Measurements from ENCODE around the gene ODC1. TPM values are rescaled to one million over a fixed set of nuclear protein-coding genes. Genes with fewer than 3 reads are reported as not detected.

Gene ODC1
- total RNA-seq, 2 donors from 2014 or later = 31.9 to 59.7 TPM

DNA sequence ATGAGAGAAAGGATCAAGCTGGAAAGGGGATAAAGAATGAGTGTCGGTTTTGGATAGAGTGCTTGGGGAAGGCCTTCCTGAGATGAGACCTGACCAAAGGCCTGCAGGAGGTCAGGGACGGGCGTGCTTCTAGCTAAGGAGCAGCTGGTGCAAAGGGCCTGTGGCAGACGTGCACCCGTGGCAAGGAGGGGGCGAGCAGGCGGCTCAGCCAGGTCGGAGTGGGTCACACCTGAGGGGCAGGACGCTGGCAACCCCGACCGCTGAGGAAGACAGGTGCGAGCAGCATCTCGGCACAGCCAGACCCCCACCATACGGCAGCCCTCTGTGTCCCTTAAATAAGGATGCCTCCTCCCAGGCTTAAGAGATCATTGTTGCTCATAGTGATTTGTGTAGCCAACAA lies 48.1 kb downstream of the ODC1 start:
- H3K27ac ChIP-seq = peak overlapping the region in 3 of 4 donors; percentile 5 to 31 (median 28)
- TF ChIP-seq, protein P1, sequence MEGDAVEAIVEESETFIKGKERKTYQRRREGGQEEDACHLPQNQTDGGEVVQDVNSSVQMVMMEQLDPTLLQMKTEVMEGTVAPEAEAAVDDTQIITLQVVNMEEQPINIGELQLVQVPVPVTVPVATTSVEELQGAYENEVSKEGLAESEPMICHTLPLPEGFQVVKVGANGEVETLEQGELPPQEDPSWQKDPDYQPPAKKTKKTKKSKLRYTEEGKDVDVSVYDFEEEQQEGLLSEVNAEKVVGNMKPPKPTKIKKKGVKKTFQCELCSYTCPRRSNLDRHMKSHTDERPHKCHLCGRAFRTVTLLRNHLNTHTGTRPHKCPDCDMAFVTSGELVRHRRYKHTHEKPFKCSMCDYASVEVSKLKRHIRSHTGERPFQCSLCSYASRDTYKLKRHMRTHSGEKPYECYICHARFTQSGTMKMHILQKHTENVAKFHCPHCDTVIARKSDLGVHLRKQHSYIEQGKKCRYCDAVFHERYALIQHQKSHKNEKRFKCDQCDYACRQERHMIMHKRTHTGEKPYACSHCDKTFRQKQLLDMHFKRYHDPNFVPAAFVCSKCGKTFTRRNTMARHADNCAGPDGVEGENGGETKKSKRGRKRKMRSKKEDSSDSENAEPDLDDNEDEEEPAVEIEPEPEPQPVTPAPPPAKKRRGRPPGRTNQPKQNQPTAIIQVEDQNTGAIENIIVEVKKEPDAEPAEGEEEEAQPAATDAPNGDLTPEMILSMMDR (IDR thresholded peaks at IDR 0.05) = no peak
- TF ChIP-seq POLR2A (IDR thresholded peaks at IDR 0.05) = no peak
- no peaks in the 10 kb centered on the region for H3K9me3 ChIP-seq
- intact Hi-C loops (cut with DNase I) = no loop called here
- H3K4me1 ChIP-seq = peaks cover 9% of the 10 kb centered on the region
- H3K36me3 ChIP-seq (replicated peaks in 1 of 2; ENCODE audit: insufficient read depth in 1 of 2, low read depth in 2 of 2) = no peaks in the 10 kb centered on the region
- H3K4me3 ChIP-seq = no peak overlapping the region
- no peak for DNase-seq
- no peaks in the 10 kb centered on the region for H3K27me3 ChIP-seq
- no peak for ATAC-seq
- WGBS, 2 donors = 87 to 88% methylated on average over 5 to 14 of the region's 14 CpGs

DNA sequence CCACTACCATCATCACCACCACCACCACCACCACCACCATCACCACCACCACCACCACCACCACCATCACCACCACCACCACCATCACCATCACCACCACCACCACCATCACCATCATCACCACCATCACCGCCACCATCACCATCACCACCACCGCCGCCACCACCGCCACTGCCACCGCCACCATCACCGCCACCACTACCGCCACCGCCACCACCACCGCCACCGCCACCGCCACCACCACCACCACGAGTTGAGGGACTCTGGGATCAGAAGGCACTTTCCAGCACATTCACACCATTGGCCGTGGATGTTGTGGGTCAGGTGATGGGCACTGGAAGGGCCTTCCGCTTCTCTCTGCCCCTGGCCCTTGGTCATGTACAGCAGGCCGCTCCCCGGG lies 48.8 kb downstream of the ODC1 start:
- TF ChIP-seq, protein P1 (IDR thresholded peaks at IDR 0.05) = no peak
- TF ChIP-seq POLR2A (IDR thresholded peaks at IDR 0.05) = no peak
- Histone ChIP-seq H3K27ac (no peak overlapping the region), H3K4me1 (peaks cover 6% of the 10 kb centered on the region), H3K27me3 (no peaks in the 10 kb centered on the region), H3K36me3 (replicated peaks in 1 of 2; ENCODE audit: insufficient read depth in 1 of 2, low read depth in 2 of 2) (no peaks in the 10 kb centered on the region), H3K4me3 (no peak overlapping the region), H3K9me3 (no peaks in the 10 kb centered on the region)
- ATAC-seq (no peak), DNase-seq (no peak)
- 38 to 97% methylated on average over 7 to 8 of the region's 16 CpGs for WGBS, 2 donors
- intact Hi-C loops (cut with DNase I) = no loop called here

- WGBS, 2 donors = 81 to 88% methylated on average over 11 to 14 of the region's 14 CpGs
- intact Hi-C loops (cut with DNase I) = no loop called here
- Histone ChIP-seq H3K9me3 (no peaks in the 10 kb centered on the region), H3K36me3 (replicated peaks in 1 of 2; ENCODE audit: insufficient read depth in 1 of 2, low read depth in 2 of 2) (no peaks in the 10 kb centered on the region), H3K4me1 (peaks cover 6% of the 10 kb centered on the region), H3K27me3 (no peaks in the 10 kb centered on the region), H3K27ac (peak overlapping the region in 1 of 4 donors; percentile 6), H3K4me3 (no peak overlapping the region)
- DNase-seq (peak in 1 of 4 donors; percentile 34), ATAC-seq (no peak)
- no peak for TF ChIP-seq POLR2A (IDR thresholded peaks at IDR 0.05)
- TF ChIP-seq, protein P1 (IDR thresholded peaks at IDR 0.05) = no peak
Measured at GRCh38 chr2:10398496-10398895, 49.6 kb downstream of the ODC1 start.

GRCh38 chr2:10397878-10398277 lies 50.2 kb downstream of the ODC1 start:
- H3K4me1 ChIP-seq = peaks cover 10% of the 10 kb centered on the region
- no peak for ATAC-seq

More at GRCh38 chr2:10397878-10398277, 50.2 kb downstream of the ODC1 start:
- intact Hi-C loops (cut with DNase I) = no loop called here
- H3K27ac ChIP-seq = no peak overlapping the region
- TF ChIP-seq, protein P1 (IDR thresholded peaks at IDR 0.05) = no peak
- TF ChIP-seq POLR2A (IDR thresholded peaks at IDR 0.05) = no peak
- no peaks in the 10 kb centered on the region for H3K36me3 ChIP-seq (replicated peaks in 1 of 2; ENCODE audit: insufficient read depth in 1 of 2, low read depth in 2 of 2)
- no peak for DNase-seq
- H3K27me3 ChIP-seq = no peaks in the 10 kb centered on the region
- no peak overlapping the region for H3K4me3 ChIP-seq
- no peaks in the 10 kb centered on the region for H3K9me3 ChIP-seq
- 65 to 70% methylated on average over 4 of the region's 4 CpGs for WGBS, 2 donors
